Left forelimb (tissue), 1 donor: ENCODE results near the gene RASL10A.

Experiments used
- DNase-seq: peaks from one replicate; pipeline ENCODE4 v3.0.0-alpha.2; 2018; ENCODE audit warnings: low spot score

RASL10A gene

DNA sequence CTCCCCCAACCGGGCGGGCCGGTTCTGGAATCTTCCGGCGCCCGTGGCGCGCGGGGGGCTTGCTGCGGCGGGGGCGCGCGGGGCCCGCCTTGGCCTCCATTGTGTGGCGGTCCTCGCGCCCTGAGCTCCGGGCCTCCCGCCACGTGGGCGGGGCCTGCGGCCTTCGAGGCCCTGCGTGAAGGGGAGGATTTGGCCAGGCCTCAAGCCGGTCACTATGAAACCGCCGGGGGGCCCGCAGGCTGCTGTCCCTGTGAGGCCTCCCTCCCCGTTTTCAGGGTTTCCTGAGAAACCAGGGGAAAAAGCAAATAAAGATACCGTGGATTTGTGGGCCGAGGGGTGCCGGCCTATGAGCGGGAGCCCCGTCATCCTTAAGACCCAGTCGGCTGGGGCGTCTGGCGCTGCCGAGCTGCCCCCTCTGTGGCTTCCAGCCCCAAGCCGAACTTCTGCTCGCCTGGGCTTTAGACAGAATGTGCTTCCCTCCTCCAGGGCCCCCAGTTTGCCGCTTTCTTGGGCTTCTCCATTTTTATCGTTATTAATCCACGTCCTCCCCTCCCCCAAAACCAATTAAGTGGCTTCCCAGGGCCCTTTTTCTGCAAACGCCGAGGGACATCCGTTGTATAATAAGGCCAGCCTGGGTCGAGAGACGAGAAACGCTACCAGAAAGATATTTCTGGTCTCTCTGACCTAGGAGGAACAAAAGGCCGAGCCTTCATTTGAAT lies 46.8 kb downstream of the RASL10A start:
- DNase-seq: peak; percentile 85

DNA sequence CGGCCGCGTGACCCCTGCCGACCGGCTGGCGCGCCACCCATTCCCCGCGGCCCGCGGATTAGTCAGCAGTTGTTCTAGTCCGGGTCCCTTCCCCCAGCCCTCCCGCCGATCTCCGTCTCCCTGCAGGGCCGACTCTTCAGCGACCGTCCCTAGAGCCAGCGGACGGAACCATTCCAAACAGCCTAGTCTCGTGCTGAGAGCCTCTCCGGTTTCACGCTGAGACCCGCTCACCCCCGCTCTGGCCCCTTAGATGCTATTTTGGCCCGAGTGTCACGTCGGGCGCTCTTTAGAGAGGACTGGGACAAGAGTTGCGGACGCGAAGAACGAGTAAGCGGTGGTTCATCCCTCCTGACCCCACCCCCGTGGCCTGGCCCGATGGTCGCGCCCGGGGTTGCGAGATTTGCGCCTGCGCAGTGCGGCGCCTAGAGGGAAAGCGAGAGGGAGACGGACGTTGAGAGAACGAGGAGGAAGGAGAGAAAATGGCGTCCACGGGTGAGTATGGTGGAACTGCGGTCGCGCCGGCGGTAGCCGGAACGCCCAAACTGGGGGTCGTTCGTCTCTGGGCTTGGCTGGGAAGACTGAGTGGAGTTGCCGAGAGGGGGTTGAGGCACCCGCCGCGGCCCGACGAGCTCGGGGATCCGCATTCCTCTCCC lies 47.5 kb downstream of the RASL10A start, which contains the start of the genes EWSR1 and RHBDD3:
EWSR1 (plus strand) TSS at position 411 of the 653 bp plus-strand sequence; CDS start at position 480, 69 bp downstream.
RHBDD3 (minus strand) TSS at position 124 of the 653 bp plus-strand sequence. CDS start 2,355 bp downstream, outside the sequence.
- DNase-seq: peak; percentile 98

GRCh38 chr22:29267462-29267857 lies 48.0 kb downstream of the RASL10A start:
- no peak for DNase-seq

- DNase-seq: no peak
Measured at GRCh38 chr22:29266564-29267461, 48.7 kb downstream of the RASL10A start.

- DNase-seq: no peak
Measured at GRCh38 chr22:29265929-29266328, 49.6 kb downstream of the RASL10A start.

GRCh38 chr22:29265305-29265704 lies 50.2 kb downstream of the RASL10A start:
- DNase-seq: peak; percentile 53

GRCh38 chr22:29263791-29264276 lies 51.7 kb downstream of the RASL10A start:
- DNase-seq: peak; percentile 58
